ENCODE data around the gene DDX1.

DDX1 gene

DNA sequence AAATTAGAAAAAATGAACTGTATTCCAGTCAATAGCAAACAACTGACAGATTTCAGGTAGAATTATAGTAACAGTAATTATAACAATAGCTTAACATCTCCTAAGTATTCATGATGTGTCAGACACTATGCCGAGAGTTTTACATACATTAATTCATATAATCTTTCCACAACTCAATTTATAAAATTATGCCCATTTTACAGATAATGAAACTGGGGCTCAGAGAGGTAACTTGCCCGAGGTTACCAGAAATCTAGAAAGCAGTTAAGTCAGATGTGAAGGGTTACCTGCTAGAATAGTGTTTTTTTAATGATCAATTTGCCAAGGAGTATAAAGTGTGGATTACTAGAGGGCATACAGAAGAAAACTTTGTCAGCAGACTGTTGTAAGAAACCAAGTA lies 42.7 kb upstream of the DDX1 start:
- Histone ChIP-seq H3K4me3 (ENCODE audit: insufficient read depth, low read length, poor library complexity, severe bottlenecking) (no peak overlapping the region), H3K9me3 (ENCODE audit: insufficient read depth, low read length) (no peaks in the 10 kb centered on the region), H3K36me3 (ENCODE audit: low read length) (no peaks in the 10 kb centered on the region), H3K9me2 (replicated peaks; ENCODE audit: insufficient read depth, low read length) (no peaks in the 10 kb centered on the region), H4K20me1 (ENCODE audit: low read depth, low read length) (no peaks in the 10 kb centered on the region), H3K9ac (ENCODE audit: low read length) (no peak overlapping the region), H3K27ac (ENCODE audit: low read depth, low read length) (no peak overlapping the region), H3K4me2 (ENCODE audit: low read depth, low read length, poor library complexity, severe bottlenecking) (no peak overlapping the region), H3F3A (ENCODE audit: insufficient read depth) (0 out of 2 replicates have a peak, but pooled peaks cover 4% of the 10 kb centered on the region), H3K79me2 (ENCODE audit: insufficient read depth, low read length) (no peaks in the 10 kb centered on the region), H2AFZ (ENCODE audit: low read depth, low read length, severe bottlenecking) (no peak overlapping the region), H3K27me3 (ENCODE audit: low read length) (no peaks in the 10 kb centered on the region)
- TF ChIP-seq, protein P1, sequence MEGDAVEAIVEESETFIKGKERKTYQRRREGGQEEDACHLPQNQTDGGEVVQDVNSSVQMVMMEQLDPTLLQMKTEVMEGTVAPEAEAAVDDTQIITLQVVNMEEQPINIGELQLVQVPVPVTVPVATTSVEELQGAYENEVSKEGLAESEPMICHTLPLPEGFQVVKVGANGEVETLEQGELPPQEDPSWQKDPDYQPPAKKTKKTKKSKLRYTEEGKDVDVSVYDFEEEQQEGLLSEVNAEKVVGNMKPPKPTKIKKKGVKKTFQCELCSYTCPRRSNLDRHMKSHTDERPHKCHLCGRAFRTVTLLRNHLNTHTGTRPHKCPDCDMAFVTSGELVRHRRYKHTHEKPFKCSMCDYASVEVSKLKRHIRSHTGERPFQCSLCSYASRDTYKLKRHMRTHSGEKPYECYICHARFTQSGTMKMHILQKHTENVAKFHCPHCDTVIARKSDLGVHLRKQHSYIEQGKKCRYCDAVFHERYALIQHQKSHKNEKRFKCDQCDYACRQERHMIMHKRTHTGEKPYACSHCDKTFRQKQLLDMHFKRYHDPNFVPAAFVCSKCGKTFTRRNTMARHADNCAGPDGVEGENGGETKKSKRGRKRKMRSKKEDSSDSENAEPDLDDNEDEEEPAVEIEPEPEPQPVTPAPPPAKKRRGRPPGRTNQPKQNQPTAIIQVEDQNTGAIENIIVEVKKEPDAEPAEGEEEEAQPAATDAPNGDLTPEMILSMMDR (IDR thresholded peaks at IDR 0.05; ENCODE audit: insufficient read depth, low read length, poor library complexity, severe bottlenecking), result no peak
- no peak for TF ChIP-seq EZH2phosphoT487 (conservative IDR thresholded peaks at IDR 0.05; ENCODE audit: low read length)

DNA sequence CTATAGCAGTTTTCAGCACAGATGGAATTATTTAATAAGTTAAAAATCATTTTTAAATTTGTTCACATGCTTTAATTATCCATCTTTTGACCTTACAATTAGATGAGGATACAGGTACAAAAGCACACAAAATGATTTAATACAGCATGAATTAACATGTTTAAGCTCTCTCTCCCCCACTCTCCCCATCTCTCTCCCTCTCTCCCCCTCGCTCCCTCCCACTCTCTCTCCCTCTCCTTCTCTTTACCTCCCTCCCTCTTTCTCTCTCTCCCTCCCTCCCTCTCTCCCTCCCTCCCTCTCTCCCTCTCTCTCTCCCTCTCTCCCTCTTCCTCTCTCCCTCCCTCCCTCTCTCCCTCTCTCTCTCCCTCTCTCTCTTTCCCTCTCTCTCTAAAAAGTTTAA lies 38.1 kb upstream of the DDX1 start:
- Histone ChIP-seq H3K4me3 (ENCODE audit: insufficient read depth, low read length, poor library complexity, severe bottlenecking) (no peak overlapping the region), H3K79me2 (ENCODE audit: insufficient read depth, low read length) (no peaks in the 10 kb centered on the region), H3K27me3 (ENCODE audit: low read length) (no peaks in the 10 kb centered on the region), H3K9ac (ENCODE audit: low read length) (no peak overlapping the region), H4K20me1 (ENCODE audit: low read depth, low read length) (no peaks in the 10 kb centered on the region), H3K27ac (ENCODE audit: low read depth, low read length) (no peak overlapping the region), H3K36me3 (ENCODE audit: low read length) (no peaks in the 10 kb centered on the region), H3K9me3 (ENCODE audit: insufficient read depth, low read length) (no peaks in the 10 kb centered on the region), H3K4me2 (ENCODE audit: low read depth, low read length, poor library complexity, severe bottlenecking) (no peak overlapping the region), H3F3A (ENCODE audit: insufficient read depth) (no peaks in the 10 kb centered on the region), H2AFZ (ENCODE audit: low read depth, low read length, severe bottlenecking) (no peak overlapping the region), H3K9me2 (replicated peaks; ENCODE audit: insufficient read depth, low read length) (no peaks in the 10 kb centered on the region)
- TF ChIP-seq, protein P1 (IDR thresholded peaks at IDR 0.05; ENCODE audit: insufficient read depth, low read length, poor library complexity, severe bottlenecking), result no peak
- TF ChIP-seq EZH2phosphoT487 (conservative IDR thresholded peaks at IDR 0.05; ENCODE audit: low read length), result no peak

GRCh38 chr2:15553951-15554350 lies 37.7 kb upstream of the DDX1 start:
- Histone ChIP-seq H3K4me2 (ENCODE audit: low read depth, low read length, poor library complexity, severe bottlenecking) (no peak overlapping the region), H3K79me2 (ENCODE audit: insufficient read depth, low read length) (peaks cover under 1% of the 10 kb centered on the region; the same call in 1 of the 2 replicates), H3K27ac (ENCODE audit: low read depth, low read length) (no peak overlapping the region), H3K9ac (ENCODE audit: low read length) (no peak overlapping the region), H3K9me3 (ENCODE audit: insufficient read depth, low read length) (no peaks in the 10 kb centered on the region), H2AFZ (ENCODE audit: low read depth, low read length, severe bottlenecking) (no peak overlapping the region), H3K36me3 (ENCODE audit: low read length) (no peaks in the 10 kb centered on the region), H3K27me3 (ENCODE audit: low read length) (no peaks in the 10 kb centered on the region), H4K20me1 (ENCODE audit: low read depth, low read length) (no peaks in the 10 kb centered on the region), H3F3A (ENCODE audit: insufficient read depth) (no peaks in the 10 kb centered on the region), H3K9me2 (replicated peaks; ENCODE audit: insufficient read depth, low read length) (no peaks in the 10 kb centered on the region), H3K4me3 (ENCODE audit: insufficient read depth, low read length, poor library complexity, severe bottlenecking) (no peak overlapping the region)
- TF ChIP-seq EZH2phosphoT487 (conservative IDR thresholded peaks at IDR 0.05; ENCODE audit: low read length), result no peak
- TF ChIP-seq, protein P1 (IDR thresholded peaks at IDR 0.05; ENCODE audit: insufficient read depth, low read length, poor library complexity, severe bottlenecking), result no peak
